K562 (cell line): ENCODE measurements around the gene KBTBD6. TPM values are rescaled to one million over a fixed set of nuclear protein-coding genes. Genes with fewer than 3 reads are reported as not detected.

Source experiments
- ATAC-seq: fragments of 200-7000 bp; cut with Tn5 transposase; 3 replicates; pipeline ENCODE4 v1.9.1; 2020; ENCODE audit warnings: moderate library complexity
- BruUV-seq: library from RNA; stranded (reverse); fragments of 400-500 nt; replicated peaks from 2 replicates; lab custom pipeline; 2021; lab: Mats Ljungman, UMichigan
- CTCF ChIA-PET: fragments of 300-600 bp; formaldehyde crosslinking; extraction: SDS; loops from one replicate; lab custom pipeline; 2021; ENCODE audit warnings: low intra/inter-chr PET ratio; lab: Yijun Ruan, JAX
- POLR2A ChIA-PET: fragments of 300-600, 350-650 bp; sonication (Branson Sonifier 250); formaldehyde crosslinking; extraction: SDS; loops from one replicate; lab custom pipeline; 2021; ENCODE audit warnings: antibody characterized with exemption, inconsistent platforms; lab: Yijun Ruan, JAX
- DNase-seq, 4 experiments: peaks; one replicate each; pipeline versions ENCODE4 v3.0.0 to v3.0.0-alpha.2; 2011 to 2018; ENCODE audit warnings: low spot score in 3 of 4, mixed read lengths in 3 of 4; ENCODE audit errors: extremely low read depth in 1 of 4
- FAIRE-seq: peaks from 2 replicates; lab custom pipeline; 2011; peaks lifted over from hg19 to GRCh38; lab: Jason Lieb, UNC
- H2AFZ ChIP-seq: 2 replicates; pipeline ENCODE4 v1.6.0; 2011; ENCODE audit warnings: low read depth, low read length, control low read depth, inconsistent platforms
- H3K27ac ChIP-seq: fragments of 200-600 bp; 3 replicates; pipeline ENCODE4 v1.8.0; 2011; ENCODE audit warnings: low read depth, mild to moderate bottlenecking, control low read depth, inconsistent platforms, low read length, moderate library complexity, mixed read lengths; ENCODE audit errors: extremely low read depth
- H3K27me3 ChIP-seq, 2 experiments: fragments of 300-600 bp in 1 of 2; 2 replicates in 1 of 2; 3 replicates in 1 of 2; pipeline versions ENCODE4 v1.6.0 to v1.8.0; 2011; ENCODE audit warnings: inconsistent platforms in 2 of 2, low read length in 2 of 2, mild to moderate bottlenecking in 1 of 2, mixed read lengths in 1 of 2, moderate library complexity in 1 of 2; ENCODE audit not compliant: control insufficient read depth in 2 of 2, insufficient read depth in 2 of 2
- H3K36me3 ChIP-seq: fragments of 300-600 bp; 3 replicates; pipeline ENCODE4 v1.8.0; 2011; ENCODE audit warnings: mild to moderate bottlenecking, low read length, inconsistent platforms; ENCODE audit not compliant: control insufficient read depth, insufficient read depth
- H3K4me1 ChIP-seq, 2 experiments: fragments of 200-600 bp in 1 of 2; replicated peaks in 1 of 2; 2 replicates in 1 of 2; 3 replicates in 1 of 2; pipeline versions ENCODE4 v1.5.1 to v1.8.0; 2011; ENCODE audit warnings: inconsistent platforms in 2 of 2, low read length in 2 of 2, mild to moderate bottlenecking in 1 of 2, mixed read lengths in 1 of 2, moderate library complexity in 1 of 2; ENCODE audit not compliant: control insufficient read depth in 2 of 2, insufficient read depth in 2 of 2
- H3K4me2 ChIP-seq: 2 replicates; pipeline ENCODE4 v1.6.1; 2011; ENCODE audit warnings: low read length, control low read depth, inconsistent platforms, mixed read lengths; ENCODE audit not compliant: insufficient read depth
- H3K4me3 ChIP-seq: fragments of 200-600 bp; sonication (generic), shearing (Covaris generic); 2 replicates; pipeline ENCODE4 v1.5.1; 2016; ENCODE audit warnings: control low read depth, inconsistent platforms
- H3K79me2 ChIP-seq: fragments of 200-600 bp; 3 replicates; pipeline ENCODE4 v1.8.0; 2011; ENCODE audit warnings: low read length, inconsistent platforms; ENCODE audit not compliant: control insufficient read depth, insufficient read depth
- H3K9ac ChIP-seq, 2 experiments: 2 replicates each; pipeline versions ENCODE4 v1.6.0 to v1.6.1; 2011; ENCODE audit warnings: low read depth in 2 of 2, low read length in 2 of 2, control low read depth in 1 of 2, inconsistent platforms in 1 of 2, mild to moderate bottlenecking in 1 of 2, mixed read lengths in 1 of 2; ENCODE audit not compliant: insufficient read depth in 1 of 2
- H3K9me1 ChIP-seq: one replicate; pipeline ENCODE4 v1.6.0; 2011; ENCODE audit warnings: inconsistent platforms, mild to moderate bottlenecking, low read length, moderate library complexity; ENCODE audit not compliant: control insufficient read depth, insufficient read depth
- H3K9me3 ChIP-seq: replicated peaks from 2 replicates; pipeline ENCODE4 v1.5.1; 2011; ENCODE audit warnings: low read depth, low read length, inconsistent platforms; ENCODE audit not compliant: control insufficient read depth, insufficient read depth
- H4K20me1 ChIP-seq: replicated peaks from 2 replicates; pipeline ENCODE4 v1.6.1; 2011; ENCODE audit warnings: low read length, inconsistent platforms, mixed read lengths; ENCODE audit not compliant: control insufficient read depth, insufficient read depth
- CBFA2T2 ChIP-seq: fragments of 450-650 bp; conservative IDR thresholded peaks from 2 replicates; pipeline ENCODE4 v1.6.1; 2017; ENCODE audit warnings: mild to moderate bottlenecking
- DMBX1 ChIP-seq: fragments of 250-450 bp; sonication (Bioruptor Pico); IDR thresholded peaks from 2 replicates; pipeline ENCODE4 v1.8.0; 2022; ENCODE audit warnings: inconsistent platforms, mild to moderate bottlenecking, moderate library complexity, borderline replicate concordance
- EHMT2 ChIP-seq: fragments of 450-650 bp; IDR thresholded peaks from 2 replicates; pipeline ENCODE4 v1.6.1; 2018; ENCODE audit warnings: antibody characterized with exemption
- KDM2B ChIP-seq: fragments of 250-450 bp; sonication (Bioruptor Pico); IDR thresholded peaks from 2 replicates; pipeline ENCODE4 v1.8.0; 2021; ENCODE audit warnings: mild to moderate bottlenecking, moderate library complexity
- POLR3G ChIP-seq: IDR thresholded peaks from 2 replicates; pipeline ENCODE4 v1.6.1; 2011; ENCODE audit not compliant: insufficient read length, insufficient replicate concordance; ENCODE audit errors: extremely low read depth
- PPARD ChIP-seq: fragments of 250-450 bp; sonication (Bioruptor Pico); IDR thresholded peaks from 2 replicates; pipeline ENCODE4 v1.8.0; 2022; ENCODE audit warnings: inconsistent platforms, mild to moderate bottlenecking, moderate library complexity
- RBBP5 ChIP-seq: fragments of 200-600 bp; sonication (generic); IDR thresholded peaks from 2 replicates; pipeline ENCODE4 v1.6.1; 2012; ENCODE audit warnings: borderline replicate concordance, mild to moderate bottlenecking, low read length, control low read depth, inconsistent platforms; ENCODE audit not compliant: insufficient read depth, poor library complexity, severe bottlenecking
- ZBTB5 ChIP-seq: fragments of 450-650 bp; IDR thresholded peaks from 2 replicates; pipeline ENCODE4 v1.6.1; 2017; ENCODE audit warnings: antibody characterized with exemption
- ZFPM2 ChIP-seq: fragments of 250-450 bp; sonication (Bioruptor Pico); IDR thresholded peaks from 2 replicates; pipeline ENCODE4 v1.5.1; 2022; ENCODE audit warnings: mild to moderate bottlenecking
- ZNF408 ChIP-seq: fragments of 250-450 bp; sonication (Bioruptor Pico); IDR thresholded peaks from 2 replicates; pipeline ENCODE4 v1.4.0; 2020; ENCODE audit warnings: low read depth, mild to moderate bottlenecking, moderate library complexity
- WGBS: fragments of 100-300 bp; shearing (Covaris generic); methylation state at CpG from one replicate; pipeline ENCODE4 v1.1.6; 2016; ENCODE audit warnings: low coverage, mixed read lengths; ENCODE audit not compliant: insufficient coverage; ENCODE audit errors: missing lambda C conversion rate; 5-methylcytosine and 5-hydroxymethylcytosine counted together
- in situ Hi-C: fragments of 300-500 bp; cut with MboI; formaldehyde crosslinking; loops from 4 replicates; pipeline ENCODE4 v1.15.0; 2018; ENCODE audit warnings: inconsistent platforms, mixed read lengths
- intact Hi-C: fragments of 100-400 bp; cut with micrococcal nuclease; formaldehyde crosslinking; loops from 2 replicates; pipeline ENCODE4 v1.14.2; 2022
- polyA plus RNA-seq, 8 experiments: library from polyadenylated mRNA; depleted of rRNA in 4 of 8; stranded (reverse) in 5 of 8; unstranded in 3 of 8; fragments of >200 nt; fragmentation: Nextera tagmentation in 2 of 8; fragmentation: Illumina TruSeq in 1 of 8; extraction: Ambion mirVana in 2 of 8; extraction: Trizol in 1 of 8; gene quantifications; 2 replicates each; pipeline versions ENCODE4 v1.2.1 to v1.2.3, GENCODE V29; 2011 to 2014; ENCODE audit warnings: inconsistent platforms in 1 of 8, missing spikeins in 1 of 8
- total RNA-seq, 7 experiments: library from RNA; depleted of rRNA in 6 of 7; stranded (reverse); fragments of >200 nt in 6 of 7; fragmentation: Illumina TruSeq in 2 of 7; extraction: Trizol in 2 of 7; gene quantifications; 2 replicates each; pipeline versions ENCODE4 v1.2.1 to v1.2.3, GENCODE V29; 2011 to 2021; ENCODE audit warnings: low replicate concordance in 1 of 7

Gene KBTBD6
- total and polyA plus RNA-seq, 9 of the 15 experiments (the other 6 are each of a cell fraction or from before 2014, with no cell fraction given): 1.9 to 4.9 (median 3.2) TPM

- no peak for TF ChIP-seq ZBTB5
Observed at GRCh38 chr13:41178040-41178439, 45.4 kb upstream of the KBTBD6 start (continued).

GRCh38 chr13:41177616-41178015, 45.0 kb upstream of the KBTBD6 start:
- ChIA-PET CTCF (no interaction called here), POLR2A (no interaction called here)
- Histone ChIP-seq H2AFZ (no peak overlapping the region), H3K27ac (no peak overlapping the region), H3K4me3 (no peak overlapping the region), H3K9me1 (no peaks in the 10 kb centered on the region), H3K36me3 (no peaks in the 10 kb centered on the region), H3K9me3 (peaks cover 1% of the 10 kb centered on the region; the same call in 1 of the 2 replicates), H3K27me3 (no peaks in the 10 kb centered on the region), H4K20me1 (no peaks in the 10 kb centered on the region), H3K79me2 (no peaks in the 10 kb centered on the region)
- BruUV-seq: no TSS peak
- intact Hi-C loops: no loop called here
- WGBS: 0% methylated on average over 2 of the region's 2 CpGs
- no peak for FAIRE-seq
- TF ChIP-seq POLR3G (no peak), RBBP5 (no peak), PPARD (CRISPR knock-in tag) (no peak), ZNF408 (no peak), DMBX1 (CRISPR knock-in tag) (no peak), ZFPM2 (CRISPR knock-in tag) (no peak), KDM2B (no peak), EHMT2 (no peak), CBFA2T2 (no peak)
- TF ChIP-seq, all 486 proteins: peak for 0
- Histone ChIP-seq H3K4me1 (peaks cover 0 to 4% of the 10 kb centered on the region in 2 experiments; a peak in 1 of 5 replicates), H3K4me2 (no peak overlapping the region), H3K9ac (no peak overlapping the region)
- ATAC-seq (no peak), DNase-seq (no peak)
- in situ Hi-C loops: no loop called here
